GM23248 (cell line): ENCODE measurements around the gene SNTG2.

Experiments
- EZH2 ChIP-seq: fragments of 200-600 bp; sonication (generic); IDR thresholded peaks from 2 replicates; pipeline ENCODE4 v1.6.1; 2018; ENCODE audit warnings: antibody characterized with exemption, mild to moderate bottlenecking; ENCODE audit not compliant: insufficient read depth, poor library complexity, severe bottlenecking
- EZH2phosphoT487 ChIP-seq: fragments of 200-600 bp; sonication (generic); IDR thresholded peaks from 2 replicates; pipeline ENCODE4 v1.6.1; 2018; ENCODE audit warnings: antibody characterized with exemption, moderate library complexity, mild to moderate bottlenecking, low read depth; ENCODE audit not compliant: insufficient read depth

- TF ChIP-seq EZH2 (no peak), EZH2phosphoT487 (no peak)
Observed at GRCh38 chr2:1294900-1295299, 344.3 kb downstream of the SNTG2 start.
